ENCODE data around the gene CDK18.

DNA sequence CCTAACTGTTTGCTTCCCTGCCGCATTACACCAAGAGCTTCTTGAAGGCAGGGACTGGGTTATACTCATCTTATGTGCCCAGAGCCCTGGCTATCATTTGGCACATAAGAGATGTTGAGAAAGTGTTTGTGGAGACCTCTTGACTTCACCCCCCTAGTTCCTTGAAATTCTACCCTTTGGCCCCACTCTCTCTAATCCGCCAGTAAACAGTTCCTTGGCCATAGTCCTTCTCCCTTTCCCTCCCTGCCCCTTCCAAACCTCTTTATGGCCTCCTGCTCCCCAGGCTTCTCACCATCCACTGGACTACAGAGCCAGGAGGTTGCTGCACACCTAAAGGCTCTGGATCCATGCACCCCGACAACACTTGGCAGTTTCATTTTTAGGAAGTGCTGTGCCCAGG lies 1.5 kb upstream of the CDK18 start:
- TF ChIP-seq, protein P1, sequence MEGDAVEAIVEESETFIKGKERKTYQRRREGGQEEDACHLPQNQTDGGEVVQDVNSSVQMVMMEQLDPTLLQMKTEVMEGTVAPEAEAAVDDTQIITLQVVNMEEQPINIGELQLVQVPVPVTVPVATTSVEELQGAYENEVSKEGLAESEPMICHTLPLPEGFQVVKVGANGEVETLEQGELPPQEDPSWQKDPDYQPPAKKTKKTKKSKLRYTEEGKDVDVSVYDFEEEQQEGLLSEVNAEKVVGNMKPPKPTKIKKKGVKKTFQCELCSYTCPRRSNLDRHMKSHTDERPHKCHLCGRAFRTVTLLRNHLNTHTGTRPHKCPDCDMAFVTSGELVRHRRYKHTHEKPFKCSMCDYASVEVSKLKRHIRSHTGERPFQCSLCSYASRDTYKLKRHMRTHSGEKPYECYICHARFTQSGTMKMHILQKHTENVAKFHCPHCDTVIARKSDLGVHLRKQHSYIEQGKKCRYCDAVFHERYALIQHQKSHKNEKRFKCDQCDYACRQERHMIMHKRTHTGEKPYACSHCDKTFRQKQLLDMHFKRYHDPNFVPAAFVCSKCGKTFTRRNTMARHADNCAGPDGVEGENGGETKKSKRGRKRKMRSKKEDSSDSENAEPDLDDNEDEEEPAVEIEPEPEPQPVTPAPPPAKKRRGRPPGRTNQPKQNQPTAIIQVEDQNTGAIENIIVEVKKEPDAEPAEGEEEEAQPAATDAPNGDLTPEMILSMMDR (IDR thresholded peaks at IDR 0.05; ENCODE audit: insufficient read depth, low read length), result no peak
- TF ChIP-seq GABPA (IDR thresholded peaks at IDR 0.05; ENCODE audit: low read depth), result no peak
